Measurements from ENCODE around the gene GRIN1. TPM values are rescaled to one million over a fixed set of nuclear protein-coding genes. Genes with fewer than 3 reads are reported as not detected.

Gene GRIN1
- total RNA-seq, 1 experiment from 2014 or later, result not detected

DNA sequence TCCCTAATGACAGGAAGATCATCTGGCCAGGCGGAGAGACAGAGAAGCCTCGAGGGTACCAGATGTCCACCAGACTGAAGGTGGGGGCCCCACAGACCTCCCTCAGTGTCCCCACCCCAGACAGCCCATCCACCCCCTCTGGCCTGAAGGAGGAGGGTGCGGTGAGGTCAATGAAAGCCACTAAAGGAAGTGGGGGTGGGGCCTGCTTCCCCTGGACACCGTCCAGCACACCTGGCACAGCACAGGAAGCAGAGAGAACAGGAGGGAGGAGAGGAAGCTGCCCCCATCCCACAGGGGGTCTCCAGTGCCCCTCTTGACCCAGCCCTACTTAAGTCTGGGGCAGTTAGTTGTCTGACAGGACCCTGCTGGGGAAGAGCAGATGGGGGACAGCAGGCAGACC is 19.7 kb downstream of the GRIN1 start:
- BruUV-seq (replicated peaks), result no TSS peak
- Histone ChIP-seq H3K9me2 (ENCODE audit: insufficient read depth) (no peaks in the 10 kb centered on the region), H3K79me2 (ENCODE audit: low read depth) (no peaks in the 10 kb centered on the region), H3K4me2 (no peak overlapping the region), H2AFZ (no peak overlapping the region), H3K27ac (no peak overlapping the region), H3K4me1 (replicated peaks; ENCODE audit: insufficient read depth) (no peaks in the 10 kb centered on the region), H3K9me3 (ENCODE audit: insufficient read depth, low read depth) (no peaks in the 10 kb centered on the region), H3F3A (ENCODE audit: insufficient read depth, low read depth) (peaks cover 8% of the 10 kb centered on the region; the same call in 1 of the 2 replicates), H3K4me3 (no peak overlapping the region), H4K20me1 (ENCODE audit: insufficient read depth) (no peaks in the 10 kb centered on the region), H3K36me3 (ENCODE audit: low read depth) (no peaks in the 10 kb centered on the region), H3K27me3 (ENCODE audit: insufficient read depth, low read depth) (no peaks in the 10 kb centered on the region)
- ChIA-PET POLR2A (ENCODE audit: unreplicated experiment) (no interaction called here), CTCF (no interaction called here)
- DNase-seq, result no peak
- TF ChIP-seq, protein P1, sequence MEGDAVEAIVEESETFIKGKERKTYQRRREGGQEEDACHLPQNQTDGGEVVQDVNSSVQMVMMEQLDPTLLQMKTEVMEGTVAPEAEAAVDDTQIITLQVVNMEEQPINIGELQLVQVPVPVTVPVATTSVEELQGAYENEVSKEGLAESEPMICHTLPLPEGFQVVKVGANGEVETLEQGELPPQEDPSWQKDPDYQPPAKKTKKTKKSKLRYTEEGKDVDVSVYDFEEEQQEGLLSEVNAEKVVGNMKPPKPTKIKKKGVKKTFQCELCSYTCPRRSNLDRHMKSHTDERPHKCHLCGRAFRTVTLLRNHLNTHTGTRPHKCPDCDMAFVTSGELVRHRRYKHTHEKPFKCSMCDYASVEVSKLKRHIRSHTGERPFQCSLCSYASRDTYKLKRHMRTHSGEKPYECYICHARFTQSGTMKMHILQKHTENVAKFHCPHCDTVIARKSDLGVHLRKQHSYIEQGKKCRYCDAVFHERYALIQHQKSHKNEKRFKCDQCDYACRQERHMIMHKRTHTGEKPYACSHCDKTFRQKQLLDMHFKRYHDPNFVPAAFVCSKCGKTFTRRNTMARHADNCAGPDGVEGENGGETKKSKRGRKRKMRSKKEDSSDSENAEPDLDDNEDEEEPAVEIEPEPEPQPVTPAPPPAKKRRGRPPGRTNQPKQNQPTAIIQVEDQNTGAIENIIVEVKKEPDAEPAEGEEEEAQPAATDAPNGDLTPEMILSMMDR (conservative IDR thresholded peaks at IDR 0.05), result no peak
- TF ChIP-seq EZH2 (IDR thresholded peaks at IDR 0.05; ENCODE audit: low read depth), result no peak
- intact Hi-C loops (cut with micrococcal nuclease; ENCODE audit: unreplicated experiment), result no loop called here

DNA sequence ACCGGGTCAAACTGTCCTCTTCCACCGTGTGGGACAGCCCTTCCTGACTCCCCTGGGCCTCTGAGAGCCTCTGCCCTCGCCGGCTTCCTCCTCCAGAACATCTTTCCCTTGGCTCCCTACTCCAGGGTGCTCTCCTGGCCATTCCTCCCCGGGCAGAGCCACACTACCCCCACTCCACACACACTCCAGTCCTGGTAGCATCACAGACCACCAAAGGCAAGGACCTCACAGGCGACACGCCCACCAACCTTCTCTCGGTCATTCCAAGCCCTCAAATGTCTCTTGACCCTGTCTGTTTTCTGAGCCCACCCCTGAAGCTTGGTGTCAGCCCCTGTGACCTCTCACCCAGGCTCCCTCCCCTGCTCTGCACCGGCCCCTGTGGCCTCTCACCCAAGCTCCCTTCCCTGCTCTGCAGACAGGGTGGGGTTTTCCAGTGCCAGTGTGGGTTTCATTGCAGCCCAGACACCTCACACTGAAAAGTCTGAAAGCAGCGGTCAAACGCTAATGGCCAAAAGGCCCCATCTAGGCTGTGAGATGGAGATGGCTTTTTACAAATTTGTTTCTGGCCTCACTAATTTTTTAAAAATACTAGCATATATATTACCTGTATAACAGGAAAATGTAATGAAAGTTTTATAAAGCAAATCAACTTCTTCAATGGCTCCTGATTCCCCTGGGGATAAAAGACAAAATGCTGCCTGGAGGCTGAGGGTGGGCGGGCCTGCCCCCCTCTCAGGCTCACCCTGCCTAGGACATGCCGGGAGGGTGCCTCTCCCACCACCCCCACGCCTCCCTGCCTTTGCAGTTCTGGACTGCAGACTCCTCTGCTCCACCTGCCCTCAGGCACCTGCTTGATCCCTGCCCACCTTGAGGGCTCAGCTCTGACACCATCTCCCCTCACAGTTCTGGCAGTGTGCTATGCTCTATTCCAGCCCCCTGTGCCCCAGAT is 20.4 kb downstream of the GRIN1 start:
- H3K4me2 ChIP-seq, result no peak overlapping the region
- H2AFZ ChIP-seq, result no peak overlapping the region
- H3K79me2 ChIP-seq (ENCODE audit: low read depth), result no peaks in the 10 kb centered on the region
- no peak overlapping the region for H3K4me3 ChIP-seq
- ChIA-PET POLR2A (ENCODE audit: unreplicated experiment) (no interaction called here), CTCF (no interaction called here)
- H3K36me3 ChIP-seq (ENCODE audit: low read depth), result no peaks in the 10 kb centered on the region
- H3K9me2 ChIP-seq (ENCODE audit: insufficient read depth), result no peaks in the 10 kb centered on the region
- DNase-seq, result no peak
- no peaks in the 10 kb centered on the region for H3K9me3 ChIP-seq (ENCODE audit: insufficient read depth, low read depth)
- no peak for TF ChIP-seq EZH2 (IDR thresholded peaks at IDR 0.05; ENCODE audit: low read depth)
- TF ChIP-seq, protein P1 (conservative IDR thresholded peaks at IDR 0.05), result no peak
- intact Hi-C loops (cut with micrococcal nuclease; ENCODE audit: unreplicated experiment), result no loop called here
- H3K27me3 ChIP-seq (ENCODE audit: insufficient read depth, low read depth), result no peaks in the 10 kb centered on the region
- H3K27ac ChIP-seq, result no peak overlapping the region
- no TSS peak for BruUV-seq (replicated peaks)
- peaks cover 8% of the 10 kb centered on the region; the same call in 1 of the 2 replicates for H3F3A ChIP-seq (ENCODE audit: insufficient read depth, low read depth)
- H3K4me1 ChIP-seq (replicated peaks; ENCODE audit: insufficient read depth), result no peaks in the 10 kb centered on the region
- H4K20me1 ChIP-seq (ENCODE audit: insufficient read depth), result no peaks in the 10 kb centered on the region

DNA sequence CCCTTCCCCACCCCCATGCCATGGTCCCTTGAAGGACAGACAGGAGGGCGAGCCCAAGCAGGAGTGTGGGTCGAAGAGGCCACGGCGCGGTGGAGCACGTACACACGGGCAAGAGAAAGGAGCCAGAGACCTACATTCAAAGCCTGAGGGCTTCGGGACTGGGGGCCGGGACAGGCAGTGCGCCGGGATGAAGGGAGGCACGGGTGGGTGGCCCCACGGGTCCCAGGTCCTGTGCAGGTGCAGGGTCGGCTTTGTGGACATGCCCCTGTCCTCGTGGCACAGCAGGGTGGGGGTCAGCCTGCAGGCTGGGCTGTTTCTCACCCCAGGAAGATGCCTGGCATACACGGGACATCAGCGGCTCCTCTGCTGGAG is 21.1 kb downstream of the GRIN1 start:
- Histone ChIP-seq H3K4me3 (no peak overlapping the region), H3K36me3 (ENCODE audit: low read depth) (no peaks in the 10 kb centered on the region), H3K9me3 (ENCODE audit: insufficient read depth, low read depth) (no peaks in the 10 kb centered on the region), H3K27ac (no peak overlapping the region), H3F3A (ENCODE audit: insufficient read depth, low read depth) (peaks cover 2% of the 10 kb centered on the region; the same call in 1 of the 2 replicates), H3K27me3 (ENCODE audit: insufficient read depth, low read depth) (no peaks in the 10 kb centered on the region), H4K20me1 (ENCODE audit: insufficient read depth) (no peaks in the 10 kb centered on the region), H2AFZ (no peak overlapping the region), H3K79me2 (ENCODE audit: low read depth) (no peaks in the 10 kb centered on the region), H3K4me1 (replicated peaks; ENCODE audit: insufficient read depth) (no peaks in the 10 kb centered on the region), H3K9me2 (ENCODE audit: insufficient read depth) (no peaks in the 10 kb centered on the region), H3K4me2 (no peak overlapping the region)
- no peak for DNase-seq
- intact Hi-C loops (cut with micrococcal nuclease; ENCODE audit: unreplicated experiment), result no loop called here
- CTCF ChIA-PET, result no interaction called here
- TF ChIP-seq EZH2 (IDR thresholded peaks at IDR 0.05; ENCODE audit: low read depth), result no peak
- TF ChIP-seq, protein P1 (conservative IDR thresholded peaks at IDR 0.05), result no peak
- POLR2A ChIA-PET (ENCODE audit: unreplicated experiment), result no interaction called here
- no TSS peak for BruUV-seq (replicated peaks)
